Nephron progenitor cell (in vitro differentiated cells): ENCODE results near the gene ADPRM.

Source experiments
- DNase-seq: peaks from one replicate; pipeline ENCODE4 v3.0.0; 2021
- H3K27ac Mint-ChIP-seq: 2 replicates; pipeline ENCODE4 v1.8.0; 2021; ENCODE audit warnings: mild to moderate bottlenecking, moderate library complexity, mixed read lengths
- H3K27me3 Mint-ChIP-seq: 2 replicates; pipeline ENCODE4 v1.8.0; 2021; ENCODE audit warnings: mild to moderate bottlenecking, low read depth, mixed read lengths; ENCODE audit not compliant: poor library complexity
- H3K36me3 Mint-ChIP-seq: 2 replicates; pipeline ENCODE4 v1.8.0; 2021; ENCODE audit warnings: low read depth, mixed read lengths
- H3K4me1 Mint-ChIP-seq: 2 replicates; pipeline ENCODE4 v1.8.0; 2021; ENCODE audit warnings: mixed read lengths
- H3K4me3 Mint-ChIP-seq: 2 replicates; pipeline ENCODE4 v1.8.0; 2021; ENCODE audit warnings: mild to moderate bottlenecking, moderate library complexity, mixed read lengths
- H3K9me3 Mint-ChIP-seq: 2 replicates; pipeline ENCODE4 v1.8.0; 2021; ENCODE audit warnings: mild to moderate bottlenecking, moderate library complexity, mixed read lengths
- CTCF ChIP-seq: fragments of 200-600 bp; sonication (generic); IDR thresholded peaks from 2 replicates; pipeline ENCODE4 v1.5.0; 2021; ENCODE audit warnings: antibody characterized with exemption

ADPRM gene

GRCh38 chr17:10705727-10706126, 8.3 kb downstream of the ADPRM start:
- Mint-ChIP-seq H3K9me3 (no peaks in the 10 kb centered on the region), H3K36me3 (peaks cover 37% of the 10 kb centered on the region), H3K4me1 (peaks cover 6% of the 10 kb centered on the region), H3K27me3 (no peaks in the 10 kb centered on the region), H3K4me3 (no peak overlapping the region), H3K27ac (no peak overlapping the region)
- no peak for DNase-seq
- TF ChIP-seq CTCF = no peak

GRCh38 chr17:10713318-10713717, 15.9 kb downstream of the ADPRM start:
- no peak for TF ChIP-seq CTCF
- no peak overlapping the region for H3K4me3 Mint-ChIP-seq
- H3K27me3 Mint-ChIP-seq = no peaks in the 10 kb centered on the region
- H3K9me3 Mint-ChIP-seq = no peaks in the 10 kb centered on the region
- peaks cover 38% of the 10 kb centered on the region for H3K36me3 Mint-ChIP-seq
- H3K4me1 Mint-ChIP-seq = no peaks in the 10 kb centered on the region
- H3K27ac Mint-ChIP-seq = no peak overlapping the region
- no peak for DNase-seq

GRCh38 chr17:10716218-10716617, 18.8 kb downstream of the ADPRM start:
- H3K9me3 Mint-ChIP-seq = no peaks in the 10 kb centered on the region
- no peaks in the 10 kb centered on the region for H3K27me3 Mint-ChIP-seq
- peaks cover 18% of the 10 kb centered on the region for H3K36me3 Mint-ChIP-seq
- DNase-seq = no peak
- H3K27ac Mint-ChIP-seq = no peak overlapping the region
- H3K4me1 Mint-ChIP-seq = no peaks in the 10 kb centered on the region
- H3K4me3 Mint-ChIP-seq = no peak overlapping the region
- TF ChIP-seq CTCF = no peak

DNA sequence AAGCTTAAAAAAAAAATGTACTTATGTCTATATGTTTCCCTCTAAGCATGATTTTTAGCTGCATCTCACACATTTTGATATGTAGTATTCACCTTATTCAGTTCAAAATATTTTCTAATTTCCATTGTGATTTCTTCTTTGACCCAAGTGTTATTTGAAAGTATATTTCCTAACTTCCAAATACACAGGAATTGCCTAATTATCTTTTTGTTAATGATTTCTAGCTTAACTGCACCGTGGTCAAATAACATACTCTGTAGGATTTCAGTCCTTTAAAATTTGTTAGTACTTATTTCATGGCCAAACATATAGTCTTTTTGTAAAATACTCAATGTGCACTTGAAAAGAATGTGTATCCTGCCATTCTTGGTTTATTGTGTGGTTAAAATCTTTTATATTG, 21.2 kb downstream of the ADPRM start:
- H3K36me3 Mint-ChIP-seq = peaks cover 10% of the 10 kb centered on the region
- no peaks in the 10 kb centered on the region for H3K27me3 Mint-ChIP-seq
- no peak for TF ChIP-seq CTCF
- H3K4me1 Mint-ChIP-seq = no peaks in the 10 kb centered on the region
- no peak overlapping the region for H3K4me3 Mint-ChIP-seq
- H3K9me3 Mint-ChIP-seq = no peaks in the 10 kb centered on the region
- no peak overlapping the region for H3K27ac Mint-ChIP-seq
- DNase-seq = no peak

DNA sequence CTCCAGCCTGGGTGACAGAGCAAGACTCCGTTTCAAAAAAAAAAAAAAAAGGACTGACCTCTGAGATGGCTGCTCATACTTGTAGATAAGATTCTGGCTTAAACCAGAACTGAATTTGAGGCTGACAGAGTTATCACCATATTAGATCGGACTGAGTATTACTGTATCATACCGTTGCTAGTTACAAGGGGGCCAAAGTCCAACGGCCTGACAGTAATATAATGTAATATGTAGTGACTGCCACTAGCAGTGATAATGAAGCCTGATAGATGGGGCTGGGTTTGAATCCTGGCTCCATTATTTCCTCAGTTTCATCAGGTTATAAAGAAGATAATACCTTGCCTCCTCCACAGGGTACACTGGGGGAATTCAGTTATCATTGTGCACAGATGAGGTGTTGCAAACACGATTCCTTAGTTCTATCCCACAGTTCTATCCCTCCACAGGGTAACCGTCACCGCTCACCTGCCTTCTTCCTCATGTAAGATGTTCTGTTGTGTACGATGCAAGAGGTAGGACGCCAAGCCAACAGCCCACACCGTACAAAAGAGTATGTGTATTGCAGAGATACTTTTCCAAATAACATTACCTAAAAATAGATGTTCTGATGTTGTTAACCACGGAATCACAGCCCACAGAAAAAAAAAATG, 27.3 kb downstream of the ADPRM start:
- Mint-ChIP-seq H3K27ac (no peak overlapping the region), H3K9me3 (no peaks in the 10 kb centered on the region), H3K4me1 (no peaks in the 10 kb centered on the region), H3K4me3 (no peak overlapping the region), H3K27me3 (peaks cover 6% of the 10 kb centered on the region), H3K36me3 (peaks cover 10% of the 10 kb centered on the region)
- no peak for DNase-seq
- TF ChIP-seq CTCF = no peak

DNA sequence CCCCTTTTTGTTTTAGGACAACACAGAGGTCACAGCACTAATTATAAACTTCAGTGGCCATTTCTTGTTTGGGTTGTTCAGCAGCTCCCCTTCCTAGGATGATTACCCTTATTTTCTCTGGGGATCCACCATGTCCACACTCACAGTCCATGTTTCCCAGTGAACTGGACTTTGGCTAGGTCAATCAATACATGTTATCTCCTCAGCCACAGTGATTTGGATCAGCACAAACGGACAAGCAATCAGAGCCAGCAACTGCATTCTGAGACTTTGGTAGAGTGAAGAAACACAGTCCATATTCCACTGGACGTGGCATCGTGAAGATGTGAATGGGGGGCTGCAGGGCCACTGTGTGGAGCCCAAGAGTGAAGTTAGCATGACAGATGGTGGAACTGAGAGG, 27.9 kb downstream of the ADPRM start:
- TF ChIP-seq CTCF = no peak
- H3K4me1 Mint-ChIP-seq = peaks cover 5% of the 10 kb centered on the region
- no peaks in the 10 kb centered on the region for H3K9me3 Mint-ChIP-seq
- no peak overlapping the region for H3K4me3 Mint-ChIP-seq
- DNase-seq = no peak
- H3K27me3 Mint-ChIP-seq = peaks cover 10% of the 10 kb centered on the region
- H3K27ac Mint-ChIP-seq = no peak overlapping the region
- H3K36me3 Mint-ChIP-seq = peaks cover 10% of the 10 kb centered on the region
